Tibial nerve (tissue), 4 donors: Measurements from ENCODE around the gene RNF26.
A peak's percentile ranks its signal among the peaks of the same experiment; 100 is the strongest.

Source experiments
- EP300 ChIP-seq, 2 donors: sonication (generic); formaldehyde crosslinking; IDR thresholded peaks; one replicate each; pipeline ENCODE4 v1.6.1; 2017; ENCODE audit warnings: antibody characterized with exemption in 2 of 2, mild to moderate bottlenecking in 1 of 2
- POLR2A ChIP-seq, 2 donors: fragments of 450-650 bp; IDR thresholded peaks; one replicate each; pipeline ENCODE4 v1.6.1; 2017; ENCODE audit warnings: antibody characterized with exemption in 2 of 2, mild to moderate bottlenecking in 2 of 2, moderate library complexity in 2 of 2
- TF ChIP-seq, protein P1 (sequence below), 5 experiments: fragments of 200-600 bp in 3 of 5; fragments of 450-650 bp in 2 of 5; sonication (generic) in 3 of 5; IDR thresholded peaks; one replicate each; pipeline ENCODE4 v1.5.1; 2016 to 2019; ENCODE audit warnings: antibody characterized with exemption in 5 of 5, mild to moderate bottlenecking in 3 of 5, moderate library complexity in 2 of 5

- no peak for TF ChIP-seq POLR2A (IDR thresholded peaks at IDR 0.05)
- TF ChIP-seq, protein P1, sequence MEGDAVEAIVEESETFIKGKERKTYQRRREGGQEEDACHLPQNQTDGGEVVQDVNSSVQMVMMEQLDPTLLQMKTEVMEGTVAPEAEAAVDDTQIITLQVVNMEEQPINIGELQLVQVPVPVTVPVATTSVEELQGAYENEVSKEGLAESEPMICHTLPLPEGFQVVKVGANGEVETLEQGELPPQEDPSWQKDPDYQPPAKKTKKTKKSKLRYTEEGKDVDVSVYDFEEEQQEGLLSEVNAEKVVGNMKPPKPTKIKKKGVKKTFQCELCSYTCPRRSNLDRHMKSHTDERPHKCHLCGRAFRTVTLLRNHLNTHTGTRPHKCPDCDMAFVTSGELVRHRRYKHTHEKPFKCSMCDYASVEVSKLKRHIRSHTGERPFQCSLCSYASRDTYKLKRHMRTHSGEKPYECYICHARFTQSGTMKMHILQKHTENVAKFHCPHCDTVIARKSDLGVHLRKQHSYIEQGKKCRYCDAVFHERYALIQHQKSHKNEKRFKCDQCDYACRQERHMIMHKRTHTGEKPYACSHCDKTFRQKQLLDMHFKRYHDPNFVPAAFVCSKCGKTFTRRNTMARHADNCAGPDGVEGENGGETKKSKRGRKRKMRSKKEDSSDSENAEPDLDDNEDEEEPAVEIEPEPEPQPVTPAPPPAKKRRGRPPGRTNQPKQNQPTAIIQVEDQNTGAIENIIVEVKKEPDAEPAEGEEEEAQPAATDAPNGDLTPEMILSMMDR (IDR thresholded peaks at IDR 0.05), result peak; percentile 71 to 89 (median 87)
- peak in 1 of 2 donors; percentile 46 for TF ChIP-seq EP300 (IDR thresholded peaks at IDR 0.05)
Measured at GRCh38 chr11:119373921-119374631, 39.7 kb downstream of the RNF26 start.
